ENCODE data around the gene CXCR6. TPM values are rescaled to one million over a fixed set of nuclear protein-coding genes. Genes with fewer than 3 reads are reported as not detected.

CXCR6 gene
- polyA plus RNA-seq, 1 of the 3 experiments (the other 2 are of a cell fraction): not detected

DNA sequence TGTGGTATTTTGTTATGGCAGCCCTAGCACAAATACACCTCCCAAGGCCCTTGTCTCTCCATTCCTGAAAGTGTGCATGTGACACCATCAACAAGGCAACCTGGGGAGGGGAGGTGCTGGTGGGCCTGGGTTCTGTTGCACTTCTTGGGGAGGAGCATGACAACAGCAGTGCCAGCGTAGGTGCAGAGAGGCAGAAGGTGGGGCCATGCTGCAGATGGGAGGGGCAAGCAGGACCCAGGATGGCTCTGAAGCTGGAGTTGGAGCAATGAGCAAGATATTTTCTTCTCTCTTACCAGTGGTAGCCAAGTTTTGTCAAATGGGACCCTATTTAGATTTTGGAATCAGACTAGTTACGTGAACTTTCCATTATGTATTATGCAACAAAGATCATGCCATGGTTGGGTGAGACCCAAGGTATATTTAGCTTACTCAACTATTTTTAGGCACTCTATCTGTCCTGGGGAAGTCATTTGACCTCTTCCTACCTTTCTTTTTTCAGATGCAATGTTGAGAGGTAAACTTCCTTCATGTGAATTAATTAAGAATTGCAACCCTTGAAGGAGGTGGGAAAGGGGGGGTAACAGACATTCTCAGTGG lies 49.0 kb downstream of the CXCR6 start:
- H3K79me2 ChIP-seq (ENCODE audit: insufficient read depth): peaks cover 23% of the 10 kb centered on the region; the same call in 1 of the 2 replicates
- TF ChIP-seq, protein P1, sequence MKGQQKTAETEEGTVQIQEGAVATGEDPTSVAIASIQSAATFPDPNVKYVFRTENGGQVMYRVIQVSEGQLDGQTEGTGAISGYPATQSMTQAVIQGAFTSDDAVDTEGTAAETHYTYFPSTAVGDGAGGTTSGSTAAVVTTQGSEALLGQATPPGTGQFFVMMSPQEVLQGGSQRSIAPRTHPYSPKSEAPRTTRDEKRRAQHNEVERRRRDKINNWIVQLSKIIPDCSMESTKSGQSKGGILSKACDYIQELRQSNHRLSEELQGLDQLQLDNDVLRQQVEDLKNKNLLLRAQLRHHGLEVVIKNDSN (IDR thresholded peaks at IDR 0.05; ENCODE audit: borderline replicate concordance, low read depth): no peak
- TF ChIP-seq EP300 (IDR thresholded peaks at IDR 0.05; ENCODE audit: borderline replicate concordance in 1 of 2, low read depth in 1 of 2, low read length in 1 of 2): no peak
- TF ChIP-seq EZH2phosphoT487 (IDR thresholded peaks at IDR 0.05; ENCODE audit: borderline replicate concordance, low read depth): no peak
- TF ChIP-seq CHD2 (IDR thresholded peaks at IDR 0.05; ENCODE audit: low read length, partially characterized antibody): no peak
- no peak for TF ChIP-seq YY1 (IDR thresholded peaks at IDR 0.05; ENCODE audit: low read depth)
- TF ChIP-seq FOSL2 (IDR thresholded peaks at IDR 0.05; ENCODE audit: borderline replicate concordance, low read depth): no peak
- TF ChIP-seq MEF2A (IDR thresholded peaks at IDR 0.05; ENCODE audit: borderline replicate concordance, low read depth): no peak
- H3K9me2 ChIP-seq: no peaks in the 10 kb centered on the region
- no peaks in the 10 kb centered on the region for H3K36me3 ChIP-seq (replicated peaks in 1 of 2; ENCODE audit: control insufficient read depth in 1 of 2, insufficient read depth in 2 of 2, low read length in 1 of 2)
- no peak for DNase-seq
- CTCF ChIA-PET: no interaction called here
- peaks cover 11% of the 10 kb centered on the region for H3F3A ChIP-seq (replicated peaks; ENCODE audit: insufficient read depth)
- POLR2A ChIA-PET: interaction anchor here (0.9 kb wide), 1 partner anchor 8 kb away, joined by 3 read pairs; no protein-coding TSS in a partner anchor
- no peaks in the 10 kb centered on the region for H3K27me3 ChIP-seq (ENCODE audit: insufficient read depth)
- H3K4me2 ChIP-seq: no peak overlapping the region
- no peak overlapping the region for H3K9ac ChIP-seq
- no peaks in the 10 kb centered on the region for H3K9me3 ChIP-seq
- 100% methylated on average over 2 of the region's 2 CpGs for WGBS (ENCODE audit: low lambda C conversion rate)
- no peaks in the 10 kb centered on the region for H4K20me1 ChIP-seq (ENCODE audit: insufficient read depth)
- no peak overlapping the region for H3K4me3 ChIP-seq (ENCODE audit: low read depth in 2 of 2, low read length in 1 of 2)
- H3K27ac ChIP-seq (ENCODE audit: low read depth in 2 of 2, low read length in 1 of 2): peak overlapping the region in 1 of 2 experiments; percentile 52; a peak in 2 of 4 replicates
- no peak overlapping the region for H2AFZ ChIP-seq (ENCODE audit: low read depth)
- H3K4me1 ChIP-seq (ENCODE audit: control insufficient read depth in 1 of 2, insufficient read depth in 2 of 2, low read depth in 1 of 2, low read length in 1 of 2): peaks cover 19 to 42% of the 10 kb centered on the region in 2 experiments

DNA sequence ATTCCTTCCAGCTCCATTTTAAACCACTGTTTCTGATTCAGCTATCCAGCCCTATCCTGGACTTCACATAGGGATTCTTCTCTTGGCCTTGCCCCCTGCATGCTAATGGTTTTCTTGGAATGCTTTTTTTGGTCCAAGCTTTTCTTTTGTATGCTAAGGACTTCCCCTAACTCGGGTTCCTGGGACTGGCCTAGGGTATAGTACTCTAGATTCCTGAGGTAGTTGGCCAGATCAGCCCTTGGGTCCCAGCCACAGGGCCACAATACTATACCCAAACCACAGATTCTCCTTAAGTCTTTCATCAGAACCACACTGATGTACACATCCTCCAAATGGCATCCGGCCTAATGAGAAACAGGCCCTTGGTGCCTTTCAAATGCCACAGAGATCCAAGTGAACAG lies 49.6 kb downstream of the CXCR6 start:
- no peaks in the 10 kb centered on the region for H3K36me3 ChIP-seq (replicated peaks in 1 of 2; ENCODE audit: control insufficient read depth in 1 of 2, insufficient read depth in 2 of 2, low read length in 1 of 2)
- no peaks in the 10 kb centered on the region for H3K9me3 ChIP-seq
- no peaks in the 10 kb centered on the region for H3K9me2 ChIP-seq
- no peak for DNase-seq
- H2AFZ ChIP-seq (ENCODE audit: low read depth): no peak overlapping the region
- H4K20me1 ChIP-seq (ENCODE audit: insufficient read depth): no peaks in the 10 kb centered on the region
- H3K79me2 ChIP-seq (ENCODE audit: insufficient read depth): peaks cover 20% of the 10 kb centered on the region; the same call in 1 of the 2 replicates
- H3K9ac ChIP-seq: no peak overlapping the region
- ChIA-PET POLR2A (interaction anchor here (0.9 kb wide), 1 partner anchor 9 kb away, joined by 3 read pairs; no protein-coding TSS in a partner anchor), CTCF (interaction anchor here (0.8 kb wide), 1 partner anchor 54 kb away, joined by 3 read pairs; no protein-coding TSS in a partner anchor)
- peaks cover 11% of the 10 kb centered on the region for H3F3A ChIP-seq (replicated peaks; ENCODE audit: insufficient read depth)
- H3K4me2 ChIP-seq: peak overlapping the region; percentile 26; the same call in 1 of the 2 replicates
- no peak overlapping the region for H3K4me3 ChIP-seq (ENCODE audit: low read depth in 2 of 2, low read length in 1 of 2)
- 59% methylated on average over 2 of the region's 2 CpGs for WGBS (ENCODE audit: low lambda C conversion rate)
- peak overlapping the region in 1 of 2 experiments; percentile 52; a peak in 2 of 4 replicates for H3K27ac ChIP-seq (ENCODE audit: low read depth in 2 of 2, low read length in 1 of 2)
- H3K4me1 ChIP-seq (ENCODE audit: control insufficient read depth in 1 of 2, insufficient read depth in 2 of 2, low read depth in 1 of 2, low read length in 1 of 2): peaks cover 13 to 36% of the 10 kb centered on the region in 2 experiments
- no peaks in the 10 kb centered on the region for H3K27me3 ChIP-seq (ENCODE audit: insufficient read depth)
- no peak for TF ChIP-seq ELF1 (IDR thresholded peaks at IDR 0.05)
- no peak for TF ChIP-seq FOXM1 (IDR thresholded peaks at IDR 0.05; ENCODE audit: low read depth)
- TF ChIP-seq, protein P2, sequence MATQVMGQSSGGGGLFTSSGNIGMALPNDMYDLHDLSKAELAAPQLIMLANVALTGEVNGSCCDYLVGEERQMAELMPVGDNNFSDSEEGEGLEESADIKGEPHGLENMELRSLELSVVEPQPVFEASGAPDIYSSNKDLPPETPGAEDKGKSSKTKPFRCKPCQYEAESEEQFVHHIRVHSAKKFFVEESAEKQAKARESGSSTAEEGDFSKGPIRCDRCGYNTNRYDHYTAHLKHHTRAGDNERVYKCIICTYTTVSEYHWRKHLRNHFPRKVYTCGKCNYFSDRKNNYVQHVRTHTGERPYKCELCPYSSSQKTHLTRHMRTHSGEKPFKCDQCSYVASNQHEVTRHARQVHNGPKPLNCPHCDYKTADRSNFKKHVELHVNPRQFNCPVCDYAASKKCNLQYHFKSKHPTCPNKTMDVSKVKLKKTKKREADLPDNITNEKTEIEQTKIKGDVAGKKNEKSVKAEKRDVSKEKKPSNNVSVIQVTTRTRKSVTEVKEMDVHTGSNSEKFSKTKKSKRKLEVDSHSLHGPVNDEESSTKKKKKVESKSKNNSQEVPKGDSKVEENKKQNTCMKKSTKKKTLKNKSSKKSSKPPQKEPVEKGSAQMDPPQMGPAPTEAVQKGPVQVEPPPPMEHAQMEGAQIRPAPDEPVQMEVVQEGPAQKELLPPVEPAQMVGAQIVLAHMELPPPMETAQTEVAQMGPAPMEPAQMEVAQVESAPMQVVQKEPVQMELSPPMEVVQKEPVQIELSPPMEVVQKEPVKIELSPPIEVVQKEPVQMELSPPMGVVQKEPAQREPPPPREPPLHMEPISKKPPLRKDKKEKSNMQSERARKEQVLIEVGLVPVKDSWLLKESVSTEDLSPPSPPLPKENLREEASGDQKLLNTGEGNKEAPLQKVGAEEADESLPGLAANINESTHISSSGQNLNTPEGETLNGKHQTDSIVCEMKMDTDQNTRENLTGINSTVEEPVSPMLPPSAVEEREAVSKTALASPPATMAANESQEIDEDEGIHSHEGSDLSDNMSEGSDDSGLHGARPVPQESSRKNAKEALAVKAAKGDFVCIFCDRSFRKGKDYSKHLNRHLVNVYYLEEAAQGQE (IDR thresholded peaks at IDR 0.05; ENCODE audit: low read depth, low read length): peak; percentile 58; the same call in 1 of the 2 replicates
- peak in 1 of 2 experiments; percentile 46; a peak in 1 of 4 replicates for TF ChIP-seq EP300 (IDR thresholded peaks at IDR 0.05; ENCODE audit: borderline replicate concordance in 1 of 2, low read depth in 1 of 2, low read length in 1 of 2)
- TF ChIP-seq FOXJ3 (CRISPR knock-in tag; IDR thresholded peaks at IDR 0.05): no peak
- peak; percentile 17; the same call in 1 of the 2 replicates for TF ChIP-seq FOSL2 (IDR thresholded peaks at IDR 0.05; ENCODE audit: borderline replicate concordance, low read depth)
- TF ChIP-seq RFX5 (IDR thresholded peaks at IDR 0.05; ENCODE audit: low read length): no peak
- TF ChIP-seq JUND (IDR thresholded peaks at IDR 0.05): peak; percentile 34
- TF ChIP-seq RXRA (IDR thresholded peaks at IDR 0.05; ENCODE audit: borderline replicate concordance, low read depth): no peak
- TF ChIP-seq TCF12 (IDR thresholded peaks at IDR 0.05): peak; percentile 91
- TF ChIP-seq, protein P1 (IDR thresholded peaks at IDR 0.05; ENCODE audit: borderline replicate concordance, low read depth): no peak
- peak; percentile 40; the same call in 1 of the 2 replicates for TF ChIP-seq POLR2AphosphoS5 (IDR thresholded peaks at IDR 0.05; ENCODE audit: low read depth, low read length)
- TF ChIP-seq TEAD4 (IDR thresholded peaks at IDR 0.05; ENCODE audit: borderline replicate concordance, insufficient read depth): 0 out of 2 replicates have a peak, but pooled peaks have one; percentile 8
- TF ChIP-seq, protein P3, sequence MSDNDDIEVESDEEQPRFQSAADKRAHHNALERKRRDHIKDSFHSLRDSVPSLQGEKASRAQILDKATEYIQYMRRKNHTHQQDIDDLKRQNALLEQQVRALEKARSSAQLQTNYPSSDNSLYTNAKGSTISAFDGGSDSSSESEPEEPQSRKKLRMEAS (IDR thresholded peaks at IDR 0.05; ENCODE audit: low read depth): 0 out of 2 replicates have a peak, but pooled peaks have one; percentile 12
- TF ChIP-seq EZH2phosphoT487 (IDR thresholded peaks at IDR 0.05; ENCODE audit: borderline replicate concordance, low read depth): no peak
- no peak for TF ChIP-seq YY1 (IDR thresholded peaks at IDR 0.05; ENCODE audit: low read depth)

Data from SK-N-SH (cell line).